K562 (cell line): ENCODE measurements around the gene IPP. TPM values are rescaled to one million over a fixed set of nuclear protein-coding genes. Genes with fewer than 3 reads are reported as not detected.
A peak's percentile ranks its signal among the peaks of the same experiment; 100 is the strongest.

ENCODE experiments used
- ARID1B ChIP-seq: fragments of 450-650 bp; IDR thresholded peaks from 2 replicates; pipeline ENCODE4 v1.6.1; 2016; ENCODE audit warnings: antibody characterized with exemption, mild to moderate bottlenecking, inconsistent platforms
- HDGF ChIP-seq: fragments of 450-650 bp; IDR thresholded peaks from 2 replicates; pipeline ENCODE4 v1.6.1; 2016
- MGA ChIP-seq: fragments of 450-650 bp; IDR thresholded peaks from 2 replicates; pipeline ENCODE4 v1.6.1; 2016; ENCODE audit warnings: mild to moderate bottlenecking, moderate library complexity
- NCOA6 ChIP-seq: fragments of 450-650 bp; IDR thresholded peaks from 2 replicates; pipeline ENCODE4 v1.6.1; 2017; ENCODE audit warnings: mild to moderate bottlenecking
- ZNF518B ChIP-seq: fragments of 250-450 bp; sonication (Bioruptor Pico); IDR thresholded peaks from 2 replicates; pipeline ENCODE4 v1.5.0; 2021; ENCODE audit warnings: mild to moderate bottlenecking, moderate library complexity
- ZNF740 ChIP-seq, 3 experiments: fragments of 200-800 bp in 1 of 3; sonication (Bioruptor generic) in 1 of 3; sonication (generic) in 1 of 3; formaldehyde crosslinking in 1 of 3; IDR thresholded peaks; 2 replicates each; pipeline versions ENCODE4 v1.6.1 to v1.8.0; 2016 to 2022; ENCODE audit warnings: mild to moderate bottlenecking in 2 of 3, missing compliant biosample characterization in 2 of 3, missing genetic modification characterization in 2 of 3, missing genetic modification reagents in 1 of 3
- ZSCAN32 ChIP-seq: fragments of 450-650 bp; formaldehyde crosslinking; IDR thresholded peaks from 2 replicates; pipeline ENCODE4 v1.4.0; 2020; ENCODE audit warnings: mild to moderate bottlenecking, moderate library complexity
- polyA plus RNA-seq, 8 experiments: library from polyadenylated mRNA; depleted of rRNA in 4 of 8; stranded (reverse) in 5 of 8; unstranded in 3 of 8; fragments of >200 nt; fragmentation: Nextera tagmentation in 2 of 8; fragmentation: Illumina TruSeq in 1 of 8; extraction: Ambion mirVana in 2 of 8; extraction: Trizol in 1 of 8; gene quantifications; 2 replicates each; pipeline versions ENCODE4 v1.2.1 to v1.2.3, GENCODE V29; 2011 to 2014; ENCODE audit warnings: inconsistent platforms in 1 of 8, missing spikeins in 1 of 8
- total RNA-seq, 7 experiments: library from RNA; depleted of rRNA in 6 of 7; stranded (reverse); fragments of >200 nt in 6 of 7; fragmentation: Illumina TruSeq in 2 of 7; extraction: Trizol in 2 of 7; gene quantifications; 2 replicates each; pipeline versions ENCODE4 v1.2.1 to v1.2.3, GENCODE V29; 2011 to 2021; ENCODE audit warnings: low replicate concordance in 1 of 7

Gene IPP
- total and polyA plus RNA-seq, 9 of the 15 experiments (the other 6 are each of a cell fraction or from before 2014, with no cell fraction given): 6.9 to 15.1 (median 9.7) TPM

GRCh38 chr1:45769261-45769932, 18.9 kb upstream of the IPP start (continued):
- peak; percentile 66 for TF ChIP-seq MGA
- 0 out of 2 replicates have a peak, but pooled peaks have one; percentile 13 for TF ChIP-seq ARID1B
- no peak for TF ChIP-seq ZNF740 (CRISPR knock-in tag; IDR thresholded peaks at IDR 0.05)
- no peak for TF ChIP-seq ZNF740 (tag; IDR thresholded peaks at IDR 0.05)
- TF ChIP-seq HDGF: no peak
- TF ChIP-seq ZSCAN32 (CRISPR knock-in tag): no peak
- TF ChIP-seq ZNF518B (CRISPR knock-in tag): no peak
- TF ChIP-seq NCOA6: no peak
